ENCODE measurements around the gene KCNQ1OT1. TPM values are rescaled to one million over a fixed set of nuclear protein-coding genes. Genes with fewer than 3 reads are reported as not detected.

Gene KCNQ1OT1
- total RNA-seq, 2 donors from 2014 or later = 1.0 to 2.1 TPM

GRCh38 chr11:2675540-2675939, 24.3 kb downstream of the KCNQ1OT1 start:
- no peak overlapping the region for H3K4me3 ChIP-seq
- no peaks in the 10 kb centered on the region for H3K4me1 ChIP-seq (replicated peaks)
- intact Hi-C loops (cut with DNase I) = no loop called here
- H3K27me3 ChIP-seq (replicated peaks; ENCODE audit: insufficient read depth) = no peaks in the 10 kb centered on the region
- H3K36me3 ChIP-seq = no peaks in the 10 kb centered on the region
- WGBS = 76% methylated on average over 7 of the region's 7 CpGs
- H3K9me3 ChIP-seq = no peaks in the 10 kb centered on the region
- TF ChIP-seq POLR2AphosphoS5 (IDR thresholded peaks at IDR 0.05) = no peak
- TF ChIP-seq, protein P1, sequence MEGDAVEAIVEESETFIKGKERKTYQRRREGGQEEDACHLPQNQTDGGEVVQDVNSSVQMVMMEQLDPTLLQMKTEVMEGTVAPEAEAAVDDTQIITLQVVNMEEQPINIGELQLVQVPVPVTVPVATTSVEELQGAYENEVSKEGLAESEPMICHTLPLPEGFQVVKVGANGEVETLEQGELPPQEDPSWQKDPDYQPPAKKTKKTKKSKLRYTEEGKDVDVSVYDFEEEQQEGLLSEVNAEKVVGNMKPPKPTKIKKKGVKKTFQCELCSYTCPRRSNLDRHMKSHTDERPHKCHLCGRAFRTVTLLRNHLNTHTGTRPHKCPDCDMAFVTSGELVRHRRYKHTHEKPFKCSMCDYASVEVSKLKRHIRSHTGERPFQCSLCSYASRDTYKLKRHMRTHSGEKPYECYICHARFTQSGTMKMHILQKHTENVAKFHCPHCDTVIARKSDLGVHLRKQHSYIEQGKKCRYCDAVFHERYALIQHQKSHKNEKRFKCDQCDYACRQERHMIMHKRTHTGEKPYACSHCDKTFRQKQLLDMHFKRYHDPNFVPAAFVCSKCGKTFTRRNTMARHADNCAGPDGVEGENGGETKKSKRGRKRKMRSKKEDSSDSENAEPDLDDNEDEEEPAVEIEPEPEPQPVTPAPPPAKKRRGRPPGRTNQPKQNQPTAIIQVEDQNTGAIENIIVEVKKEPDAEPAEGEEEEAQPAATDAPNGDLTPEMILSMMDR (IDR thresholded peaks at IDR 0.05) = no peak
- no peak for TF ChIP-seq POLR2A (IDR thresholded peaks at IDR 0.05)
- H3K27ac ChIP-seq = no peak overlapping the region
- DNase-seq (ENCODE audit: low spot score) = no peak

DNA sequence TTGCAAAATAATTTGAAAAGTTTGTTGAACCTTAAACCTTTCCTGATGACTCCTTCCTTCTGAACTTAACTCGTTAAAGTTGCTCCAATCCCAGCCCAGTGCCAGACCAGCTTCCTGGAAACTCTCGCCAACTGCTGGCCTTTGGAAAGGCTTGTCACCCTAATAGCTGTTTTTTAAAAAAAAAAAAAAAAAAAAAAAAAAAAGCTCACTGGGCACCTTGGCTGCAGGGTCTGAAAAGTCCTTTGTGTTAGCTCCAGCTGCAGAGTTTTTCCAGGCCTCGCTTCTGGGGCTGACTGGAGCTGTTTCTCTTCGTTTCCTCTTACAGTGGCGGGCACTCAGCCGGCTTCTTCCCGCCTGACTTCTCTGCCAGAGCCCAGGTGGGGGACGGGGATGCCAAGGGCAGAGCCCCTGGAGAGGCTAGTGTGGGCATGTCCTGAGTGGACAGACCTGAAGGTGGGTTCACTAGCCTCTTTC, 25.1 kb downstream of the KCNQ1OT1 start:
- H3K4me3 ChIP-seq = no peak overlapping the region
- TF ChIP-seq POLR2AphosphoS5 (IDR thresholded peaks at IDR 0.05) = no peak
- TF ChIP-seq POLR2A (IDR thresholded peaks at IDR 0.05) = no peak
- TF ChIP-seq, protein P1 (IDR thresholded peaks at IDR 0.05) = no peak
- H3K4me1 ChIP-seq (replicated peaks) = no peaks in the 10 kb centered on the region
- 42% methylated on average over 8 of the region's 8 CpGs for WGBS
- DNase-seq (ENCODE audit: low spot score) = peak; percentile 16
- intact Hi-C loops (cut with DNase I) = no loop called here
- no peaks in the 10 kb centered on the region for H3K27me3 ChIP-seq (replicated peaks; ENCODE audit: insufficient read depth)
- no peaks in the 10 kb centered on the region for H3K9me3 ChIP-seq
- no peaks in the 10 kb centered on the region for H3K36me3 ChIP-seq
- H3K27ac ChIP-seq = no peak overlapping the region

- Histone ChIP-seq H3K27ac (no peak overlapping the region), H3K4me1 (replicated peaks) (no peaks in the 10 kb centered on the region), H3K27me3 (replicated peaks; ENCODE audit: insufficient read depth) (no peaks in the 10 kb centered on the region), H3K9me3 (no peaks in the 10 kb centered on the region), H3K36me3 (no peaks in the 10 kb centered on the region), H3K4me3 (no peak overlapping the region)
- DNase-seq (ENCODE audit: low spot score) = no peak
- 75% methylated on average over 16 of the region's 16 CpGs for WGBS
- intact Hi-C loops (cut with DNase I) = no loop called here
- TF ChIP-seq POLR2A (IDR thresholded peaks at IDR 0.05) (no peak), POLR2AphosphoS5 (IDR thresholded peaks at IDR 0.05) (no peak)
- TF ChIP-seq, protein P1 (IDR thresholded peaks at IDR 0.05) = no peak
Observed at GRCh38 chr11:2673871-2674471, 25.8 kb downstream of the KCNQ1OT1 start.

GRCh38 chr11:2673250-2673610, 26.6 kb downstream of the KCNQ1OT1 start:
- Histone ChIP-seq H3K4me1 (replicated peaks) (no peaks in the 10 kb centered on the region), H3K4me3 (no peak overlapping the region), H3K36me3 (no peaks in the 10 kb centered on the region), H3K9me3 (no peaks in the 10 kb centered on the region), H3K27ac (no peak overlapping the region), H3K27me3 (replicated peaks; ENCODE audit: insufficient read depth) (no peaks in the 10 kb centered on the region)
- intact Hi-C loops (cut with DNase I) = no loop called here
- no peak for DNase-seq (ENCODE audit: low spot score)
- WGBS = 98% methylated on average over 2 of the region's 2 CpGs
- TF ChIP-seq, protein P1 (IDR thresholded peaks at IDR 0.05) = no peak
- TF ChIP-seq POLR2A (IDR thresholded peaks at IDR 0.05) (no peak), POLR2AphosphoS5 (IDR thresholded peaks at IDR 0.05) (no peak)

DNA sequence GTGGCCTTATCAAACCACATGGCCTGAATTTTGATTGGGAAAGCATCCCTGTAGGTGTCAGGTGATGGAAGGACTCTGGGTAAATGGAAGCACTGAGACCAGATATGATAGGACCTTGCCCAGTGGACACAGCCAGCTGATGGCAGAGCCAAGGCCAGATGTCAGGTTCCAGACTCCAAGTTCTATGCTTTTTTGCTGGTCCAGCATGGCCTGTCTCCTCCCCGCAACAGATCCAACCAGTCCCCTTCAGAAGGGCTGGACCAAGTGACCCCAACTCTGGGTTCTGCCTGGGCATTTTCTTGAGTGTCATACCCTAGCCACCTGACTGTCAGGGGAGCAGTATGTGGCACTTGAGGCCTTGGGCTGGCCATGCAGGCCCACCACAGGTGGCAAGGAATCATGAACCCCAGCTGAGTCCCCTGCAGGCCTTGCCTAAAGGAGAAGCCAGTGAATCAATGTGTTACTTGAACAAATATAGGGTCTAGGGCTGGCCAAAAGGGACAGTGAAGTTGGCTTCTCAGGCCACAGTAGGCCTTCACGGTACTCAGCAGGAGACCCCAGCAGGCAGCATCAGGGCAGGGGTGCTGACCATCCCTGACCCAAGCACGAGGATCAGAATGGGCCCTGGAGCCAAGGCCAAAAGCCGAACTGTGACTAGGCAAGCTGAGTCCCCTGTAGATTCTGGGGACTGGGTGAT, 27.1 kb downstream of the KCNQ1OT1 start:
- Histone ChIP-seq H3K4me3 (no peak overlapping the region), H3K36me3 (no peaks in the 10 kb centered on the region), H3K4me1 (replicated peaks) (no peaks in the 10 kb centered on the region), H3K27ac (no peak overlapping the region), H3K27me3 (replicated peaks; ENCODE audit: insufficient read depth) (no peaks in the 10 kb centered on the region), H3K9me3 (no peaks in the 10 kb centered on the region)
- WGBS = 98% methylated on average over 4 of the region's 4 CpGs
- TF ChIP-seq, protein P1 (IDR thresholded peaks at IDR 0.05) = no peak
- TF ChIP-seq POLR2AphosphoS5 (IDR thresholded peaks at IDR 0.05) (no peak), POLR2A (IDR thresholded peaks at IDR 0.05) (no peak)
- intact Hi-C loops (cut with DNase I) = no loop called here
- DNase-seq (ENCODE audit: low spot score) = no peak
